ENCODE data around the gene IQGAP2. TPM values are rescaled to one million over a fixed set of nuclear protein-coding genes. Genes with fewer than 3 reads are reported as not detected.
"Not testable (repeated sequence)": the region's sequence is repeated elsewhere in the genome, so short reads cannot be mapped to it uniquely, and the experiment has no call there.

The IQGAP2 gene
- polyA plus RNA-seq, 3 donors: 5.6 to 17.8 (median 7.0) TPM

GRCh38 chr5:76602094-76602726, 199.1 kb downstream of the IQGAP2 start:
- WGBS, 3 donors: 79 to 89% (median 81%) methylated on average over 2 of the region's 2 CpGs
- H3K27ac ChIP-seq (ENCODE audit: low read depth, low read length): no peak overlapping the region

GRCh38 chr5:76603991-76604390, 200.9 kb downstream of the IQGAP2 start:
- not testable (repeated sequence) for H3K27ac ChIP-seq (ENCODE audit: low read depth, low read length)

GRCh38 chr5:76604838-76605237, 201.8 kb downstream of the IQGAP2 start:
- H3K27ac ChIP-seq (ENCODE audit: low read depth, low read length): no peak overlapping the region
- WGBS, 3 donors: 76 to 92% (median 83%) methylated on average over 2 of the region's 2 CpGs

More at GRCh38 chr5:76603991-76604390, 200.9 kb downstream of the IQGAP2 start:
- 69 to 90% (median 76%) methylated on average over 1 of the region's 1 CpG for WGBS, 3 donors

GRCh38 chr5:76606701-76607100, 203.6 kb downstream of the IQGAP2 start:
- 86 to 91% (median 87%) methylated on average over 2 of the region's 2 CpGs for WGBS, 3 donors

GRCh38 chr5:76607353-76607871, 204.3 kb downstream of the IQGAP2 start:
- no peak overlapping the region for H3K27ac ChIP-seq (ENCODE audit: low read depth, low read length)
- WGBS, 3 donors: 38 to 76% (median 40%) methylated on average over 9 of the region's 9 CpGs

More at GRCh38 chr5:76606701-76607100, 203.6 kb downstream of the IQGAP2 start:
- H3K27ac ChIP-seq (ENCODE audit: low read depth, low read length): no peak overlapping the region

- H3K27ac ChIP-seq (ENCODE audit: low read depth, low read length): no peak overlapping the region
- 46 to 71% (median 53%) methylated on average over 4 of the region's 4 CpGs for WGBS, 3 donors
These were observed 205.7 kb downstream of the IQGAP2 start for GRCh38 chr5:76608833-76609232.

- 80 to 90% (median 89%) methylated on average over 1 of the region's 1 CpG for WGBS, 3 donors
- H3K27ac ChIP-seq (ENCODE audit: low read depth, low read length): no peak overlapping the region
These were observed 207.1 kb downstream of the IQGAP2 start for GRCh38 chr5:76610196-76610595.

- WGBS, 3 donors: 74 to 95% (median 76%) methylated on average over 5 of the region's 5 CpGs
- no peak overlapping the region for H3K27ac ChIP-seq (ENCODE audit: low read depth, low read length)
These were observed 209.9 kb downstream of the IQGAP2 start for GRCh38 chr5:76612942-76613341.

GRCh38 chr5:76615759-76616158, 212.7 kb downstream of the IQGAP2 start:
- WGBS, 3 donors: 81 to 90% (median 84%) methylated on average over 2 of the region's 2 CpGs
- H3K27ac ChIP-seq (ENCODE audit: low read depth, low read length): no peak overlapping the region

- H3K27ac ChIP-seq (ENCODE audit: low read depth, low read length): no peak overlapping the region
- WGBS, 3 donors: 82 to 86% (median 84%) methylated on average over 2 of the region's 2 CpGs
These were observed 213.1 kb downstream of the IQGAP2 start for GRCh38 chr5:76616206-76616605.

- 54 to 92% (median 91%) methylated on average over 4 of the region's 4 CpGs for WGBS, 3 donors
- no peak overlapping the region for H3K27ac ChIP-seq (ENCODE audit: low read depth, low read length)
These were observed 214.1 kb downstream of the IQGAP2 start for GRCh38 chr5:76617229-76617628.

- H3K27ac ChIP-seq (ENCODE audit: low read depth, low read length): no peak overlapping the region
- 90 to 92% (median 91%) methylated on average over 4 of the region's 4 CpGs for WGBS, 3 donors
These were observed 214.6 kb downstream of the IQGAP2 start for GRCh38 chr5:76617675-76618074.

- WGBS, 3 donors: 93 to 98% (median 94%) methylated on average over 5 of the region's 5 CpGs
- no peak overlapping the region for H3K27ac ChIP-seq (ENCODE audit: low read depth, low read length)
These were observed 217.1 kb downstream of the IQGAP2 start for GRCh38 chr5:76620166-76620565.

GRCh38 chr5:76622076-76622475, 219.0 kb downstream of the IQGAP2 start:
- WGBS, 3 donors: 73 to 93% (median 74%) methylated on average over 5 of the region's 5 CpGs

GRCh38 chr5:76622973-76623596, 220.0 kb downstream of the IQGAP2 start, which contains the start of gene F2RL2:
TSS of gene F2RL2 (minus strand) at chr5:76623403. CDS start at chr5:76623230, 173 bp downstream.
- WGBS, 3 donors: 17 to 40% (median 21%) methylated on average over 7 of the region's 7 CpGs
- no peak within 1 kb of the TSS for H3K27ac ChIP-seq (ENCODE audit: low read depth, low read length)

More at GRCh38 chr5:76622076-76622475, 219.0 kb downstream of the IQGAP2 start:
- H3K27ac ChIP-seq (ENCODE audit: low read depth, low read length): no peak overlapping the region

GRCh38 chr5:76625087-76625815, 222.2 kb downstream of the IQGAP2 start:
- 33 to 68% (median 34%) methylated on average over 8 of the region's 8 CpGs for WGBS, 3 donors
- no peak overlapping the region for H3K27ac ChIP-seq (ENCODE audit: low read depth, low read length)

GRCh38 chr5:76626738-76627137, 223.7 kb downstream of the IQGAP2 start:
- 50 to 82% (median 51%) methylated on average over 6 of the region's 6 CpGs for WGBS, 3 donors
- H3K27ac ChIP-seq (ENCODE audit: low read depth, low read length): no peak overlapping the region

- WGBS, 3 donors: 47 to 93% (median 63%) methylated on average over 4 of the region's 4 CpGs
- H3K27ac ChIP-seq (ENCODE audit: low read depth, low read length): no peak overlapping the region
These were observed 231.6 kb downstream of the IQGAP2 start for GRCh38 chr5:76634661-76635060.

- H3K27ac ChIP-seq (ENCODE audit: low read depth, low read length): no peak overlapping the region
- 69 to 96% (median 85%) methylated on average over 2 of the region's 2 CpGs for WGBS, 3 donors
These were observed 234.4 kb downstream of the IQGAP2 start for GRCh38 chr5:76637490-76637889.
